Measurements from ENCODE around the gene PLA2R1. TPM values are rescaled to one million over a fixed set of nuclear protein-coding genes. Genes with fewer than 3 reads are reported as not detected.
"Not testable (repeated sequence)": the region's sequence is repeated elsewhere in the genome, so short reads cannot be mapped to it uniquely, and the experiment has no call there.

The PLA2R1 gene
- total RNA-seq, 4 donors from 2014 or later: 1.4 to 18.2 (median 14.6) TPM

DNA sequence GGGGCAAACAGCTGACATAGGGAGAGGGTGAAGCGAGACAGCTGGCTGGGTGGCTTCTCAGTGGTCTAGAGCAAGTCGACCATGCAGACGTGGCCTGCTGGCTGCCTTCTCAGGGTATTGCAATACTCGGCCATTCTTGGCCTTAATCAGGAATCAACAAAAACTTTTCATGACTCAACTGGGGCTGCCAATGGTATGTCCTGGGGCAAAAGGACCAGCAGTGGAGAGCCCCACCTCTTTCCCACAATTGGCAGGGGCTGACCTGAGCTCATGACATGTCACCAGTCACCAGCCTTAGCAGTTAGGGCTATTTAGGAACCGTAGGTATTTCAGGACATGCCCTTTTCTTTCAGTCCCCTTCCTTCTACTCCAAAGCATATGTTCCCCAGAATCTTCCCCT is 19.1 kb downstream of the PLA2R1 start:
- Histone ChIP-seq H3K9me3 (no peaks in the 10 kb centered on the region), H3K27ac (no peak overlapping the region), H3K4me3 (no peak overlapping the region), H3K36me3 (no peaks in the 10 kb centered on the region), H3K4me1 (no peaks in the 10 kb centered on the region), H3K27me3 (no peaks in the 10 kb centered on the region)
- in situ Hi-C loops (cut with MboI; ENCODE audit: low pct_ligation_motif_present in 1 of 4, low pct_unique_long_range_greater_than_20kb in 1 of 4, low sequenced_read_pairs in 3 of 4) (no loop called here), intact Hi-C loops (cut with DNase I; ENCODE audit: low total_unique reads) (no loop called here)
- 93 to 100% methylated on average over 1 to 5 of the region's 5 CpGs for WGBS, 2 donors (ENCODE audit: low coverage in 1 of 2)
- DNase-seq: no peak
- TF ChIP-seq POLR2AphosphoS5 (IDR thresholded peaks at IDR 0.05) (no peak), CTCF (IDR thresholded peaks at IDR 0.05) (no peak), EP300 (IDR thresholded peaks at IDR 0.05; ENCODE audit: low read depth) (no peak), POLR2A (IDR thresholded peaks at IDR 0.05) (no peak)

DNA sequence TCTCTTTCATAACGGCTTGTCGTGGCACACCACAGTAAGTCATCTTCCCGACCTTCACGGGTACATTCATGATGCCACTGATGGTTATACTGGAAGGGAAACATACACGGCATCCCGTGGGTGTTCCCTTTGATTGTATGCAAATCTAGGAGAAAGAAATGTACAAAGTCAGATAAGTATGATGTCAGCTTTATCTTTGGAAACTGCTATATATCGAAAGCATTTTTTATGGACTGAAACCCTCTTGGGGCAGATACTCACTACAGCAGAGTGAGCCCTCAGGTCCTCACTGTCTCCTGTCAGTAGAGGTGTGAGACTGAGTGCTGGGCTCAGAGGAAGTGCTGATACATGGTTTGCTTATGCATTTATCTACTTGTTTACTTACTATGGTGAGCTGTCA is 20.4 kb downstream of the PLA2R1 start:
- no peak overlapping the region for H3K27ac ChIP-seq
- WGBS, 2 donors (ENCODE audit: low coverage in 1 of 2): 77% methylated on average over 4 to 7 of the region's 7 CpGs
- TF ChIP-seq CTCF (IDR thresholded peaks at IDR 0.05) (no peak), POLR2A (IDR thresholded peaks at IDR 0.05) (no peak), POLR2AphosphoS5 (IDR thresholded peaks at IDR 0.05) (no peak), EP300 (IDR thresholded peaks at IDR 0.05; ENCODE audit: low read depth) (no peak)
- no peak for DNase-seq
- no peak overlapping the region for H3K4me3 ChIP-seq
- no peaks in the 10 kb centered on the region for H3K9me3 ChIP-seq
- H3K4me1 ChIP-seq: no peaks in the 10 kb centered on the region
- intact Hi-C loops (cut with DNase I; ENCODE audit: low total_unique reads): no loop called here
- no peaks in the 10 kb centered on the region for H3K36me3 ChIP-seq
- no peaks in the 10 kb centered on the region for H3K27me3 ChIP-seq
- in situ Hi-C loops (cut with MboI; ENCODE audit: low pct_ligation_motif_present in 1 of 4, low pct_unique_long_range_greater_than_20kb in 1 of 4, low sequenced_read_pairs in 3 of 4): no loop called here

DNA sequence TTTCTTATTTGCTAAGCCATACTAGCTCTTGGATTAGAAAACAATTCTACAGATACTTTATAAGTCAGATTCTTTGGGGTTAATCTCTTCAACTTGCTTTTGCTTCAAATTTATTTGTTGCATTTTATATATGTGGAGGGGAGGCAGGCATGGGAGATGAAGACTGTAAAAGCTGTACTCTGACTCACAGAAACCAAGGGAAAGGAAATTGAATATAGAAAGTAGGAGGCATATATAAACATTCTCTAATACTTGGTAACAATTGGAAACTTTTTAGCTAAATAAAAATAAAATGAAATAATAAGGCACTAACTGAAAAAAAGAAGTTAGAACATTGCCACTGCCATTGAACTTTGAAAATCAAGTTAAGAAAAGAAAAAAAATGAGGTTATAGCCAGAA is 21.3 kb downstream of the PLA2R1 start:
- no peak for TF ChIP-seq CTCF (IDR thresholded peaks at IDR 0.05)
- TF ChIP-seq POLR2A (IDR thresholded peaks at IDR 0.05): no peak
- TF ChIP-seq POLR2AphosphoS5 (IDR thresholded peaks at IDR 0.05): no peak
- no peak for TF ChIP-seq EP300 (IDR thresholded peaks at IDR 0.05; ENCODE audit: low read depth)
- Histone ChIP-seq H3K27me3 (no peaks in the 10 kb centered on the region), H3K27ac (no peak overlapping the region), H3K36me3 (no peaks in the 10 kb centered on the region), H3K4me1 (no peaks in the 10 kb centered on the region), H3K4me3 (no peak overlapping the region), H3K9me3 (no peaks in the 10 kb centered on the region)
- no peak for DNase-seq
- intact Hi-C loops (cut with DNase I; ENCODE audit: low total_unique reads): no loop called here
- in situ Hi-C loops (cut with MboI; ENCODE audit: low pct_ligation_motif_present in 1 of 4, low pct_unique_long_range_greater_than_20kb in 1 of 4, low sequenced_read_pairs in 3 of 4): no loop called here

GRCh38 chr2:160039166-160039903 is 23.1 kb downstream of the PLA2R1 start:
- TF ChIP-seq EP300 (IDR thresholded peaks at IDR 0.05; ENCODE audit: low read depth) (no peak), POLR2A (IDR thresholded peaks at IDR 0.05) (no peak), POLR2AphosphoS5 (IDR thresholded peaks at IDR 0.05) (no peak), CTCF (IDR thresholded peaks at IDR 0.05) (no peak)
- H3K4me1 ChIP-seq: no peaks in the 10 kb centered on the region
- no peaks in the 10 kb centered on the region for H3K9me3 ChIP-seq
- H3K4me3 ChIP-seq: no peak overlapping the region
- no peak for DNase-seq
- intact Hi-C loops (cut with DNase I; ENCODE audit: low total_unique reads) (no loop called here), in situ Hi-C loops (cut with MboI; ENCODE audit: low pct_ligation_motif_present in 1 of 4, low pct_unique_long_range_greater_than_20kb in 1 of 4, low sequenced_read_pairs in 3 of 4) (no loop called here)
- H3K36me3 ChIP-seq: no peaks in the 10 kb centered on the region
- no peaks in the 10 kb centered on the region for H3K27me3 ChIP-seq
- 52 to 55% methylated on average over 6 of the region's 6 CpGs for WGBS, 2 donors (ENCODE audit: low coverage in 1 of 2)
- no peak overlapping the region for H3K27ac ChIP-seq

DNA sequence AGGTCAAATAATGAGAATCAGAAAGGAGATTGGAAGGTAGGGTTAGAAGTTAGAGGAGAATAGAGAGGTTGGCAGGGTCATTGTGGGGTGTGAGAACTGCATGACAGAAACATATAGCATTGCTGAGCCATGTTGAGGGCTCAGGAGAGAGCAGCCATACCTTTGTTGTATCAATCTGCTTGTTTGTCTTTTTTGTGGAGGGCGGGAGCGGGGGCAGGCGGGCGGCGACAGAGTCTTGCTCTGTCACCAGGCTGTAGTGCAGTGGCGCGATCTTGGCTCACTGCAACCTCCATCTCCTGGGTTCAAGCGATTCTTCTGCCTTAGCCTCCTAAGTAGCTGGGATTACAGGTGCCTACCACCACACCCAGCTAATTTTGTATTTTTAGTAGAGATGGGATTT is 23.8 kb downstream of the PLA2R1 start:
- H3K27ac ChIP-seq; intact Hi-C loops (cut with DNase I; ENCODE audit: low total_unique reads); DNase-seq; in situ Hi-C loops (cut with MboI; ENCODE audit: low pct_ligation_motif_present in 1 of 4, low pct_unique_long_range_greater_than_20kb in 1 of 4, low sequenced_read_pairs in 3 of 4); H3K36me3 ChIP-seq; H3K9me3 ChIP-seq; H3K4me1 ChIP-seq; H3K27me3 ChIP-seq; H3K4me3 ChIP-seq: not testable (repeated sequence)
- WGBS, 2 donors (ENCODE audit: low coverage in 1 of 2): 94% methylated on average over 8 of the region's 8 CpGs; no CpG with 5 or more reads in 1 of the 2 donors

Data from transverse colon (tissue), 4 donors.